Stimulated activated CD4-positive, alpha-beta T cell treated with anti-CD3 and anti-CD28 coated beads, Interleukin-4, amount 100 ng/mL, for 24 hours (primary cell): ENCODE data around the gene TMEM128.
"Not testable (repeated sequence)": the region's sequence is repeated elsewhere in the genome, so short reads cannot be mapped to it uniquely, and the experiment has no call there.

Experiments
- DNase-seq: peaks from one replicate; pipeline ENCODE4 v3.0.0-alpha.2; 2020

The TMEM128 gene

DNA sequence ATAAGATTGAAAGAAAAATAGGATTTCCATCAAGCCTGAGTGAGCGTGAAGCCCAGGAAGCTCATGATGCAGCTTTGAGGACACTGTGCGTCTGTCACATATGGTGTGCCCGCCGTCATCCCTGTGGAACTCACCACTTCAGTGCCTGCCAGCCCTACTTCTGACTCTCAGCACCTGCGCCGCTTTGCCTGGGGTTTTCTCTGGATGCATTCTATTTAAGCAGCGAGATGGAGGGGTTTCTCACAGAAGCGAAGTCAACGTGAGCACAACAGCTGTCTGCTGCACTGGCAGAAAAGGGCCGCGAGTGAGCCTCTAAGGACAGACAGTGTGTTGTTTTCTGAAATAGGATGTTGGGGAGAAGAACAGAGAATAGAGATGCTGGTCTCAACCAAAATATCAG is 6.2 kb upstream of the TMEM128 start:
- DNase-seq: no peak

GRCh38 chr4:4249866-4250265 is 1.8 kb upstream of the TMEM128 start:
- DNase-seq: no peak

DNA sequence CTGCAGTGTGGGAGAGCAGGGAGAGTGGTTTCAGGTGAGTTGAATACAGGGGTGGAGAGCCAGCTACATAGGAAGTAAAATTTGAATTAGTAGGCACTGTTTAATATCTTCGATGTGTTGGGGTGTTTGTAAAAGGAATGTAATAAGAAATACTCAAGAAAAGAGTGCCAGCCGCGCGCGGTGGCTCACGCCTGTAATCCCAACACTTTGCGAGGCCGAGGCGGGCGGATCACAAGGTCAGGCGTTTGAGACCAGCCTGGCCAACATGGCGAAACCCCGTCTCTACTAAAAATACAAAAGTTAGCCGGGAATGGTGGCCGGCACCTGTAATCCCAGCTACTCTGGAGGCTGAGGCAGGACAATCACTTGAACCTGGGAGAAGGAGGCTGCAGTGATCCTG is 1.3 kb upstream of the TMEM128 start:
- DNase-seq: not testable (repeated sequence)

- no peak for DNase-seq
Observed at GRCh38 chr4:4248885-4249203, 821 bp upstream of the TMEM128 start.

DNA sequence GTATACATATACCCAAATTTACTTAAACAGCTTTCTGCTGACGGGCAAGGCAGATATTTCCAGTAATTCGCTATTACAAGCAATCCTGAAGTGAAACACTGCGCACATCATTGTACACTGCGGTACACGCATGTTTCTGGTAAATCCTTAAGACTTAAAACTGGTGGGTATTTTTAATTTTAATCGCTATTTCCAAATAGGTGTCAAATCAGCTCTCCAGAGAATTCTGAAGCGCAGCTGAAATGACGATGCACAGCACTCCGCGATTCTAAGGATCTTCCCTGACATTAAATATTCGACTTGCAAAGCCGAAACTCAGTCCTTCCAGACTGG is 361 bp downstream of the TMEM128 start:
- DNase-seq: no peak

DNA sequence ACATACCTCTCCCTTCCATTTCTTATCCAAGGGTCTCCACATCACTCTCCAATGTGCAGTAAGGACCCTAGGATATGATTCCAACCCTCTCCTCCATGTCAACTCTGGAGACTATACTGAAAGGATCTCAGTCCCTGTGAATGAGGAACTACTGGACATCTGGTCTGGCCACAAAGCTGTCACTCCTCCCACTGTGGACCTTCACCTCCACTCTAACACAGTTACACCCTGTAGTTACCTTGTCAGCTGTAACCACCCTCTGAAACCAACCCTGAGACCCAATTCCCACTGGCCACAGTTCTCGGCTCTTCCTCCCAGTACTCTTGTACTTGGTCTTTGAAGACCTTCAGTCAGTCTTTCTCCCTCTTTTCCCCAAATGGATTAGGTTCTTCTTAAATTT is 2.9 kb downstream of the TMEM128 start:
- no peak for DNase-seq

DNA sequence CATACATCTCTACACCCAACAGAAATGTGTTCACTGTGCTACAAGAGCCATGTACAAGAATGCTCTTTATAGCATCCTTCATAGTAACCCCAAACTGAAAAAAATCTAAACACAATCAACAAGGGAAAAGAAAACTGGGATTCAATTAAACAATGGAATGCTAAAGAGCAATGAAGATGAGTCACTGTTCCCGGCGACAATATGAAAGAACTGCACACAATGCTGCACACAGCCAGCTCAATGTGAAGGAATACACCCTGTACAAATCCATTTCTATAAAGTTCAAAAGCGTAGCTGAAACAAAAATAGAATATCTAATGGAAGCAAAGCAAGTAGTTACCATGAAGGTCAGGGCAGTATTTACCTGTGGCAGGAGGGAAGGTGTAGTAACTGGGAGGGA is 8.5 kb downstream of the TMEM128 start:
- not testable (repeated sequence) for DNase-seq

DNA sequence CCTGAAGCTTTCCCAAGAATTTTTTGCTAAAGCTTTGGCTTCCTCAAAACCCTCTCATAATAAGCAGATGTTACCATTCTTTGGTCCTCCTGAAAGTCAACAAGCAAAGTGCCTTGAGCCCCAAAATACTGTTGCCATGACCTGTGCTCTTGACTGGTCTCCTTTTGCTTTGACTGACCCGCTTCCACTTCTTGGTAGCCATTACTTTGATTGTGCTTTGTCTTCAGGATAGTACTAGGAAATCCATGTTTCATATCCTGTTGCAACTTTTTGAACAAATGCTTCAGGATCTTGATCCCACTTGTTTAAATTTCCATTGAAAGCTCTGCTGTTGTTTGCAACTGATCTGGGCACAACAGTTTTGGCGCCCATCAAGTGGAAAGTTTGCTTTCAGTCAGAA is 14.4 kb downstream of the TMEM128 start:
- no peak for DNase-seq

DNA sequence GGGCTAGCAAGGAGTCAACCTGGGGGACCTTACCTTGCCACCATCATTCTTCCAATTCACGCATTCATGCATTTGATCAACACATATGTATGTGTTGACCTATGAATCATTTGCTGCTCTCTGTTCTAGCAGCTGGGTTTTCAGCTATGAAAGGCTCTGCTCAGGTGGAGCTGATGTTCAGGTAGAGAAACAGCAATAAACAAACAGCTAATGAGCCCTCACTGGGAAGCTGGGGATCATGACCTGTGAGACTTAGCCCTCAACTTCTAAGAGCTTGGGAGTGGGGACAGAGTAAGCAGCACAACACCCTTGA is 19.7 kb downstream of the TMEM128 start:
- DNase-seq: no peak

DNA sequence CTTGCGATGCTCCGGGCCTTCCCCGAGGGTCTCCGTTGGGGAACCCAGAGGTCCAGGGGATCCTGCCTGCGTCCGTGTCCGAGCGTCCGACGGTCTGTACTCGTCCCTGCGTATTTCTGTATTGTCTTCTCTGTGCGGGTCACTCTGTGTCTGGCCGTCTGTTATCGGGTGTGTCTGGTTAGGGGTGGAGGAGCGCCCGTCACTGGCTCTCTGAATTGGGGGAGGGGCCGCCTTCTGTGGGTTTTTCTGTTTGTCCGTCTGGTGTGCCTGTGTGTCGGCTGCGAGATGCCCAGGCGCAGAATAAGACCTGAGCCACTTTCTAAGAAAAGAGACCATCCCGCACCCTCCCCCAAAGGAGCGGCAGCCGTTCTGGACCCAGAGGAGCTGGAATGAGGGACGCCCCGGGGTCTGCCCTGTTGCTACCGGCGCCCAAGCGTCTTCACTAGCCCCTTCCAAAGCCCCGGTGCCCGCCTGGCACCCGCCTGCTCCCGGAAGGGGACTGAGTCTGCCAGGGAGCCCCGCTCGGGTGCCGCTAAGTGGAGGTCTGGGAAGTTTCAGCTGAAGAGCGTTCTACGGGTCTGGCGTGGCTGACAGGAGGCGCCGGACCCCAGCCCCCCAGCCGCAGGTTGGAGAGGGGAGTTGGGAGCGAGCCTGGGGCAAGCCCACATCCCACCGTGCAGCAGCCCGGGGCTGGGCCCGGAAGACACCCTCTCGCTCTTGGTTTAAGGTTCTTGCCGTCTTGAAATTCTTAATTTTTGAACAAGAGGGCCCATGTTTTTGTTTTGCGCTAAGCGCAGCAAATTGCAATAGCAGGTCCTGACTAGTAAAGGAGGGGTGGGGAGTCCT is 20.3 kb downstream of the TMEM128 start:
- no peak for DNase-seq

- no peak for DNase-seq
Observed at GRCh38 chr4:4226606-4227438, 21.2 kb downstream of the TMEM128 start, which contains the start of gene OTOP1. OTOP1 (minus strand) TSS chr4:4226929; CDS start chr4:4226864, 65 bp downstream.

- DNase-seq: no peak
Observed at GRCh38 chr4:4225915-4226605, 22.0 kb downstream of the TMEM128 start.

GRCh38 chr4:4217113-4217512 is 30.9 kb downstream of the TMEM128 start:
- no peak for DNase-seq

DNA sequence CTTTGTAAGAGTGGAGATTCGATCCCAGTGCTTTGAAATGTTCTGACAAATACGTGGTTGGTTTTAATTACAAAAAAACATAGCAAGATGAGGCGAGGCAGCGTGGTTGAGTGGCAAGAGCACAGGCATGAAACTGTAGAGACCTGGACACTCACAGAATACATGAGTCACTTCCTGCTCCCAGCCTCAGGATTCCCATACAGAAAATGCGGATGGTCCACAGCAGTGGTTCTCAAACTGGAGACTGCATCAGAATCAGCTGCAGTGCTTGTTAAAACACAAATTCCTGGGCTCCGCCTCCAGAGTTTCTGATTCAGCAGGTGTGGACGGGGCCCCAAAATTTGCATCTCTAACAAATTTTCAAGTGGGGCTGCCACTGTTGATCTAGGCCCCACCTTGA is 31.4 kb downstream of the TMEM128 start:
- no peak for DNase-seq

- DNase-seq: not testable (repeated sequence)
Observed at GRCh38 chr4:4213674-4214073, 34.3 kb downstream of the TMEM128 start.

DNA sequence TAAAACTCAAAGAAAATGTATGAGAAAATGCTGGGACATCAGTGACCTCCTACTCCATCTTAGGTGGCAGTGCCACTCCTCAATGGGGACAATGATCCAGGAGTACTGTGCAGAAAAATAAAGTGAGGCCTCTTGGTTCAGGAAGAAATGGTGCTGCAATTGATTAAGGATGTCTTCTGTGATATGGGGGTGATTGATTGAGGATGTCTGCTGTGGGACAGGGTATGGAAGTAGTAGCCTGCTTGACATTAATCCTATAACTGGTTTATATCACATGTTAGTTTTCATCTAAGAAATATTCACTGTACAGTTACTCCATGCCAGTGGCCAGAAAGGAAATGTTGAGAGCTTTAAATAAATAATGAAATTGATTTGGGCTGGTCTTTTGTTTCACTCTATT is 41.8 kb downstream of the TMEM128 start:
- no peak for DNase-seq

DNA sequence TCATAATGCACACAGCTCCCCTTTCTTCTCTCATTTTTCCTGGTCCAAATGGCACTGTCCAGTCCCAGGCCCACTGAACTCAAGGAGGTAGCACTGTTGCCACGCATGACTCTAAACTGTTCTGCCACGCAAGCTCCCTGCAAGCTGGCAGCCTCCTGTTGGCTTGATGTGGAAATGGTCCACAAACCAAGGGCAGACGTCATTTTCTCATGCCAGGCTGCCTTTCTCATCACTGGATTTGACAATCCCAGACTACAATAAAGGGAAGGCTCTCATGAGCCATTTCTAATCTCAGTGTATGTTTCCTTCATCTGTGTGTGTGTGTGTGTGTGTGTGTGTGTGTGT is 43.6 kb downstream of the TMEM128 start:
- no peak for DNase-seq

- DNase-seq: no peak
Observed at GRCh38 chr4:4203688-4204400, 44.2 kb downstream of the TMEM128 start.

GRCh38 chr4:4202510-4202909 is 45.5 kb downstream of the TMEM128 start:
- no peak for DNase-seq

- DNase-seq: no peak
Observed at GRCh38 chr4:4200624-4201023, 47.4 kb downstream of the TMEM128 start.

- DNase-seq: no peak
Observed at GRCh38 chr4:4195354-4195753, 52.7 kb downstream of the TMEM128 start.

- not testable (repeated sequence) for DNase-seq
Observed at GRCh38 chr4:4188557-4188956, 59.5 kb downstream of the TMEM128 start.
